HG02623 (cell line): Measurements from ENCODE around the gene LYRM4.

Source experiments
- ATAC-seq: cut with Tn5 transposase; IDR thresholded peaks from one replicate; pipeline ENCODE4 v1.9.1; 2021; ENCODE audit warnings: moderate library complexity; ENCODE audit not compliant: unreplicated experiment

The LYRM4 gene

GRCh38 chr6:5282191-5282623, 21.5 kb upstream of the LYRM4 start:
- ATAC-seq: no peak

GRCh38 chr6:5280920-5281319, 20.2 kb upstream of the LYRM4 start:
- ATAC-seq: no peak

GRCh38 chr6:5279891-5280338, 19.2 kb upstream of the LYRM4 start:
- ATAC-seq: no peak

GRCh38 chr6:5278565-5279120, 17.9 kb upstream of the LYRM4 start:
- ATAC-seq: no peak

DNA sequence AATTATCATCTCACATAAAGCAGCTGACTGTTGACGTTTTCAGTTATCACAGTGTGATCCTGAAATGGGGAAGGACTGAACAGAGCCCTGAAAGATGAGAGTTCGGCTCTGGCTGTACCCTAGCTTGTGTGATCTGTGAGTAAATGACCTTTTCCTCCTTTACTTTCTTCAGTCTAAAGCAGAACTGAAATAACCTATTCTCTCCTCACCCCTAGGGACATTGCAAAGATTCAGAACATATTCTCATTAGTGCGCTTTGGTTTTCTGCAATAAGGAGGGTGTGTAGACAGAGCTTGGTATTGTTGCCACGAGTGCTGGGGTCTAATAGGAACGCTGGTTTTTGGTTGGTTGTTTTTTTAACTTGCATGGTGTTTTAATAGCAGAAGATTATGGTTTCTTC, 17.3 kb upstream of the LYRM4 start:
- no peak for ATAC-seq

DNA sequence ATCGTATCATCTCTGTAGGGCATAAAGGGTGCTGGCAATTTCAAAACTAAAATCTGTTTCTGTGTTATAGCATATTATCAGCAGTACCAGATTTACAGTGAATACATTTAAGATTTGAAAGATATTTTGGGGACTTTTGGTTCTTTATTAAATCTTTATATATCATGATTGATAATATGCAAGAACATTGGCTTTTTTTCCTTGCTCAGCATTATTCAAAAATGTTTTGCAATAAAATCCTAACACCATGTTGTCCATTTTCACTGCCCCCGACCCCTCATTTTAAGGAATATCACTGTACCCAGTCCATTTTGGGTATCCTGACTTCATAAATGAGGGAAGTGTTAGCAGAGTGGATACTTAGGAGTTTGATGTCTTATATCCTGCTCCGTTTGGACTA, 16.8 kb upstream of the LYRM4 start:
- no peak for ATAC-seq

DNA sequence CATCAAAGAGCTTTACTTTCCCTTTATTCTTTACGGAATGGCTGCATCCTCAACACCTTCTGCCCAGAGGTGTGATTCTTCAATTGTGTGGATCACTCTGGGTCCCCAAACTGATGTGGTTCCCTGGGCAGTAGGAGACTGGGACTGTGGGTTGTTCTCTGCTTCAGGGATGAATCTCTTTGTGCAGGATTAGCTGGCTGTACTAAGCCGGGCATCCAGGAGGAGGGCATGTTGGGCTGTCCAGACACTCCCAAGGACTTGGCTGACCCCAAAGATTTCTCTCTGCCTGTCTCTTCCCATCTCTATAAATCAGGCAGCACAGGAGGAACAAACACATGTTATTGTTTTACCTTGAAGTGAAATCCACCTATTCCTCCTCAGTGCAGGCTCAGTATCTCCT, 15.8 kb upstream of the LYRM4 start:
- no peak for ATAC-seq

- no peak for ATAC-seq
Measured at GRCh38 chr6:5275497-5275896, 14.7 kb upstream of the LYRM4 start.

GRCh38 chr6:5274231-5274630, 13.5 kb upstream of the LYRM4 start:
- ATAC-seq: no peak

DNA sequence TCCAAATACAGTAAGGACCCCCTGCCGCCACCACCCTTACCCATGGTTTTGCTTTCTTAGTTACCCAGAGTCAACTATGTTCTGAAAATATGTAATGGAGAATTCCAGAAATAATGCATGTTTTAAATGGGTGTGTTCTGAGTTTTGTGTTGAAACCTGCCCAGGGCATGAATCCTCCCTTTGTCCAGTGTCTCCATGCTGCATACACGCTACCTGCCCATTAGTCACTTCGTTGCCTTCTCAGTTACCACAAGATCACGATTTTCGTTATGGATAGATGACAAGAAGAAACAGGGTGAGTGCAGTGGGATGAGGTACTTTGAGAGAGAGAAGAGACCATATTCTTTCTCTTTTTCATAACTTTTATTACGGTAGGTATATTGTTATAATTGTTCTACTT, 11.2 kb upstream of the LYRM4 start:
- no peak for ATAC-seq

DNA sequence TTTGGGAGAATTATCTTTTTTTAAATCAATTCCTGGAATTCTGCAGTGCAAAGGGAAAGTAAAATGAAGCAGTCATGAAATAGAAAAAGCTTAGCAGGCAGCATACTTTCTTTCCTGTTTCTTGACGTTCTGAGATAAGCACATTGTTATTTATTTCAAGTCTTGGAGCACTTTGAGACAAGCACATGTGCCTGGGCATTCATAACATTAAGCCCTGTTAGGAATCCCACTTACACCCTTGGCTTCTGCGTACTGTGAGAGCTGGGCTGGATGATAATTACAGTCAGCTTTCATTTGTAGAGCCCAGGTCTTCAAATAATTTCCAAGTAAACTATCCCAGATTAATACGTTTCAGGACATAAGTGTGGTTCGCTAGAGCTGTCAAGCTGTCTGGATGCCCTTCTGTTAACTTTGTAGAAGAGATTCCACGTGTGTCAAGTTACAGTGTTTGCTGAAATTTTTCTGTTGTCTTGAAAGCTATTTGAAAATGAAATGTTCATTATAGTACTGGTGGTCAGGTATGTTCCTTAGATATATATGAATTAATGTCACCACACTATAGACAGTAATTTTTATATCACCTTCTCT, 9.4 kb upstream of the LYRM4 start:
- ATAC-seq: no peak

DNA sequence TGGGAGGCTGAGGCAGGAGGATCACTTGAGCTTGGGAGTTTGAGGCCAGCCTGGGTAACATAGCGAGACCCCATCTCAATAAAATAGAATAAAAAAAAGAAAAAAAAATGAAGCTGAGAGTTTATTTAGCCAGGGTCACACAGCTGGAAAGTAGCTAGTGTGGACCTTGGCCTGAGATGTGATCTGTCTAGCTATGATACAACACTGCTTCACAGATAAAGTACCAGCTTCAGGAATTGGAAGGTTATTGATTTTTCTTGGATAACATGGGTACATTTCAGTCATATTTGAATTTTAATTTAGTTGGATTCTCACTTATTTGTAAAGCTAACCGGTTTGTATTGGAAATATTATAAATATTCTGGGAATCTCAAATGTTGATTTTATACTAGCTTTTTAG, 5.7 kb upstream of the LYRM4 start:
- ATAC-seq: no peak

DNA sequence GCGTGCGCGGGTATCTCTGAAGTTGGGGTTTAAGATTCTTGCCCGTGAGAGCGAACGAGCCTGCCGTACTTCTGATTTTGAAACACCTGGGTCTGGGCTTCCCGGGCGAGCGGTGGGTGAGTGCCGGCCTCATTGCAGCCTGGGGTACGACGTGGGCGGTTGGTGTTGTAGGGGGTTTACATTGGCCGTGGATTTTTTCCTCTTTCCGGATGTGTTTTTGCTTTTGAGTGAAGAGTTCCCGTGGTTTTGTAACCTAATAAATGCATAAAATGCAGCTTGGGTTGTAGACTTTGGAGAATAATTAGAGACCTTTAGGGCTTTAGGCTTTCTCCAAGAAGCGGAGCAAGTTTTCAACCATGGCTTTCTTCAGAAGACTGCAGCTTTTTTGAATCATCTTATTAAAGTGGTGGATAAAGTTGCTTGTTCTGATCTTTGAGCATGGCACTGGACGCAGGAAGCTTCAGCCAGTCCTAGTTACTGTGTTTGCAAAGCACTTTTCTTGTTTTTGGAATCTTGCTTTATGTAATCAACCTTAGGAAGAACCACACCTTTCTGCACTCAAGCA, 877 bp upstream of the LYRM4 start:
- ATAC-seq: no peak

- ATAC-seq: peak; percentile 56
Measured at GRCh38 chr6:5260111-5260620, 584 bp downstream of the LYRM4 start.

GRCh38 chr6:5259428-5259827, 1.3 kb downstream of the LYRM4 start:
- ATAC-seq: no peak

DNA sequence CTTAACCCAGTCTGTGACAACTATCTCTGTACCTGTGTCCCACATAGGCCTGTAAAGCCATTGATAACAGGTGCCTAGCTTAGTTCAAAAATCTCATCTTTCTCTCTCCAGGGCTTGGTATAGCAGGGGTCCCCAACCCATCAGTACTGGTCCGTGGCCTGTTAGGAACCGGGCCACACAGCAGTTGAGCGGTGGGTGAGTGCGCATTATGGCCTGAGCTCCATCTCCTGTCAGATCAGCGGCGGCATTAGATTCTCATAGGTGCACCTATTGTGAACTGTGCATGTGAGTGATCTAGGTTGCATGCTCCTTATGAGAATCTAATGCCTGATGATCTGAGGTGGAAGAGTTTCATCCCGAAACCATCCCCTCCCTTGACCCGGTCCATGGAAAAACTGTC, 3.4 kb downstream of the LYRM4 start:
- ATAC-seq: no peak

GRCh38 chr6:5256952-5257351, 3.8 kb downstream of the LYRM4 start:
- ATAC-seq: no peak

- no peak for ATAC-seq
Measured at GRCh38 chr6:5250911-5251310, 9.8 kb downstream of the LYRM4 start.

DNA sequence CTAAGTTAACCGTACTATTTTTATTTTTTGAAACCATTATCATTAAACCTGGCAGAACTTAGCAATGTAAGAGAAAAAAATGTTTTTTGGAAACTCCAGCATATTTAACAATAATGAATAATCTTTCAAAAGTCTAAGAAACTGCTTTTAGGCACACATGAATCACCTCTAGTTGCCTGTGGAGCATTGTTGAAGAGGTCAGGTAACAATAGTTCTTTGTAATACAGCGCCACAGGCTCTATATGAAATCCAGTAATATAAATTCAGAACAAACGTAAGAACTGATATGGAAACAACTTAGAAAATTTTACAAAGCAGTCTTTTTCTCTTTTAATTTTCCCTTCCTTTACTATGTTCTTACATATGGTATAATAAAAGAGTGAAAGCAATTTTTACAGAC, 10.3 kb downstream of the LYRM4 start:
- ATAC-seq: no peak

DNA sequence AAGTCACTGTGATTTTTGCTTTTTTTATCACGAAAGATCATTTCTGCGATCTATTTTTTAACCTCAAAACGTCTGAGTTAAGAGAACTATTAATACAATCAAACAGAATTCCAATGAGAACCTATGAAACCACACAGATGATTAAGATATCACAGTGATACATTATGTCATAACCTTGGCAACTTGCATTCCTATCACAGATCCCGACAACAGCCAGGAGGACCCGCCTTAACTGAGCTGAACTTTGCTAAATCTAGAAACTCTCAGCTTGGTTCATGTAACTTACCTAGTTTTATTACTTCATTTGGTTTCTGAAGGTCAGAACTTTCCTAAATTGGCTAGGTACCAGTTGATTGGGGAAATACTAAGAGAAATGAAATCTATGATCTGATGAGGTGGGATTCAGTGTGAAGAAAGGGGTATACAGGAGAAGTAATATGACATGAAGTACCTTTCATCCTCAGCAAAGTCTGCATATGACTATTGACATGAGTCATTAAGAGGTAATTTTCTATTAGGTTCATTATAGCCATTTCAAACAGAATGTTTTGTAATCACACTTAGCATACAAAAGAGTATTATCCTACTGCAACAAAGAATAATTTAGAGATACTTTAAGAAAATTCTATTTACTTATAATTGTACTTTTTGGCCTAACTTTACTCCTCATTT, 11.2 kb downstream of the LYRM4 start:
- no peak for ATAC-seq

DNA sequence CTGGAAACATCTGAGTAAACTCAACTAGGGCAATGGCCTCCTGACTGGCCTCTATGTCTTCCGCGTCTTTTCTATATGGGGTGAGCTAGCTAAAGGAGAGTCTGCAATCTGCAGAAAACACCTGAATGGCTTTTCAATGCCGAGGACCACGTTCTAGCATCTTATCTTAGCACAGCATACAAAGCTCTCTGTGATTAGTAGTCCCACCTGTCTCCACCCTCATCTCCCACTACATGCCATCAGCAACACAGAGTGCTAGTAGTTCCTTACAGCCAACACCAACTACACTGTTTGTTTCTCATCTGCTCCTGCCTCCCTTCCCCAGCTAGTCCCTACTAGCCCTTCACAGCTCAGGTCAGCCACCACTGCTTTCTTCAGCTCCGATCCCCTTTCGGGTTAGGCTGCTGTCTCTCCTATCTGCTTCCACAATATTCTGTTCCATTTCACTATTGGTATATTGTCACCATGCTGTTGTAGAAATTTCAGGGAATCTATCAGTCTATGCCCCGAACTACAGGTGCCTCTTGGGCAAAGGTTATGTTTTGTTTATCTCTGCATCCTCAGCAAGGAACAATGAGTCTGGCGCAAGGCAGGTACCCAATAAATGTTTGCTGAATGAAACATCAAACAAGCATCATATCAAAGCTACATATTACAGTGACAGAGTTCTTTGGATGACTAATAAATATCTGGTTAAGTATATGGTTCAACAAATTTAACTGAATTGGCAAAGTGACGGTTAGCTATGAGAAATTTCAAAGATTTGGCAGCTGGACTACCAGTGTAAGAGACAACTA, 12.2 kb downstream of the LYRM4 start:
- ATAC-seq: no peak
